ENCODE measurements around the gene FBXW9.
"Not testable (repeated sequence)": the region's sequence is repeated elsewhere in the genome, so short reads cannot be mapped to it uniquely, and the experiment has no call there.

The FBXW9 gene

GRCh38 chr19:12715102-12715501 lies 18.7 kb upstream of the FBXW9 start:
- DNase-seq: no peak

DNA sequence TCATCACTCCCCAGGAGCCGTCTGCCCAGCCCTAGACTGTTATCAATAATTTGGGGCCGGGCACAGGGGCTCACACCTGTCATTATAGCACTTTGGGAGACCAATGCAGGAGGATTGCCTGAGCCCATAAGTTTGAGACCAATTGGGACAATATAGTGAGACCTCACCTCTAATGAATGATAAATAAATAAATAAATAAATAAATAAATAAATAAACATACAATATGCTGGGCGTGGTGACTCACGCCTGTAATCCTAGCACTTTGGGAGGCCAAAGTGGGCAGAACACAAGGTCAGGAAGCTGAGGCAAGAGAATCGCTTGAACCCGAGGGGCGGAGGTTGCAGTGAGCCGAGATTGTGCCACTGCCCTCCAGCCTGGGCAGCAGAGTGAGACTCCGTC lies 16.9 kb upstream of the FBXW9 start:
- not testable (repeated sequence) for DNase-seq

DNA sequence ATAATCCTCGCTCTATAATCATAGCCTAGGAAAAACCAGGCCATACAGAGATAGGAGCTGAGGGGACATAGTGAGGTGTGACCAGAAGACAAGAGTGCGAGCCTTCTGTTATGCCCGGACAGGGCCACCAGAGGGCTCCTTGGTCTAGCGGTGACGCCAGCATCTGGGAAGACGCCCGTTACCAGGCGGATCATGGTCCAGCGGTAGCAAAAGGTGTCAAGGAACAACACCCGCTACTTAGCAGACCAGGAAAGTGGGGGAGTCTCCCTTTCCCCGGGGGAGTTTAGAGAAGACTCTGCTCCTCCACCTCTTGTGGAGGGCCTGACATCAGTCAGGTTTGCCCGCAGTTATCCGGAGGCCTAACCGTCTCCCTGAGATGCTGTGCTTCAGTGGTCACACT lies 15.6 kb upstream of the FBXW9 start:
- DNase-seq: not testable (repeated sequence)

GRCh38 chr19:12711187-12711586 lies 14.8 kb upstream of the FBXW9 start:
- no peak for DNase-seq

DNA sequence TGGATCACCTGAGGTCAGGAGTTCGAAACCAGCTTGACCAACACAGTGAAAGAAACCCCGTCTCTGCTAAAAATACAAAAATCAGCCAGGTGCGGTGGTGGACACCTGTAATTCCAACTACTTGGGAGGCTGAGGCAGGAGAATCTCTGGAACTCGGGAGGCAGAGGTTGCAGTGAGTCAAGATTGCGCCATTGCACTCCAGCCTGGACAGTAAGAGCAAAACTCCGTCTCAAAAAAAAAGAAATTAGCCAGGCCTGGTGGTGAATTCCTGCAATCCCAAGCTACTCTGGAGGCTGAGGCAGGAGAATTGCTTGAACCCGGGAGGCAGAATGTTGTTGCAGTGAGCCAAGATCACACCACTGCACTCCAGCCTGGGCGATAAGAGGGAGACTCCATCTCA lies 12.2 kb upstream of the FBXW9 start:
- DNase-seq: no peak

DNA sequence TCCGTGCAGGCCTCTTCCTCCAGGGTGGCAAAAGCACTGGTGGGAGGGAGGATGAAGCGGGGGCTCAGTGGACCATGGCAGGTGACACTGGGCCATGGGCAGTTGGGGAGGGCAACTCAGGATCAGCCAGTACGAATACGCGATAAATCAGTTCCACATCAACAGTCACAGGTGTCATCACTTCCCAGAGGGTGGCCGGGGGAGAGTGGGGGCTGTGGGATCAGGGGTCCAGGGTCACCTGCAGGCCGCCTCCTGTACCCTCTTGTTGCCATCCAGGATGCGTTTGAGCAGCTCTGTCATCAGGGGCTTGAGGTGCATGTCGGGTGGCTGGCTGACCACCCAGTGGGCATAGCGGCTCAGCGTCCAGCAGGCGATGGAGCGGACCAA lies 9.9 kb upstream of the FBXW9 start:
- DNase-seq: no peak

GRCh38 chr19:12705654-12706331 lies 9.4 kb upstream of the FBXW9 start:
- DNase-seq: no peak

- no peak for DNase-seq
Measured at GRCh38 chr19:12705169-12705568, 8.7 kb upstream of the FBXW9 start.

GRCh38 chr19:12703046-12703445 lies 6.6 kb upstream of the FBXW9 start:
- no peak for DNase-seq

DNA sequence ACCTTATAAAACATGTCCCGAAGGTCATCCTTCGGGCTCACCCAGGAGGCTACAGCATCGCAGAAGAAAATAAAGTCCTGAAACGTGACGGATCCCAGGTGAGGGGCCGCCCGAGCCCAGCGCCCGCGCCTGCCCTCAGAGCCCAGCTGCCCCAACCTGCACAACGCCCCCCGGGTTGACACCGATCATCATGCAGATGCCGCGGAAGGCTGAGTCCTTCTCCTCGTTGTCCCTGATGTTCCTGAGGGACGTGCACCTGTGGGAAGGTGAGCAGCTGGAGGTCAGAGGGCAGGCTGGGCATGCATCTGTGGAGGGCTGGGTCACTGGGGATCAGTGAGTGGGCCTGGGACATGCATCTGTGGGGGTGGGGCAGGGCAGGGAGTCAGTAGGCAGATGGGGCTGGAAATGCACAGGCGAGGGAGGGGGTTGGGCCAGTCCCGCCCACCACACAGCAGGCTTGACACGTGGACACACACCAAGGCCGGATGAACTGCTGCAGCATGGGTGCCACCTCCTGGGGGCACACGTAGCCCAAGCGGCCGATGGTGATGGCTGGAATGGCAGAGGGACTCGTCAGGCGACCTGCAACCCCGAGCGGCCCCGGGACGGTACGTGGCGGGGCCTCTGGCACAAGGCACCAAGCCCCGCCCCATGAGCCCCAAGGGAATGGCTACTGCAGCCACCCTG lies 5.3 kb upstream of the FBXW9 start:
- DNase-seq: no peak

GRCh38 chr19:12698138-12698537 lies 1.7 kb upstream of the FBXW9 start:
- no peak for DNase-seq

DNA sequence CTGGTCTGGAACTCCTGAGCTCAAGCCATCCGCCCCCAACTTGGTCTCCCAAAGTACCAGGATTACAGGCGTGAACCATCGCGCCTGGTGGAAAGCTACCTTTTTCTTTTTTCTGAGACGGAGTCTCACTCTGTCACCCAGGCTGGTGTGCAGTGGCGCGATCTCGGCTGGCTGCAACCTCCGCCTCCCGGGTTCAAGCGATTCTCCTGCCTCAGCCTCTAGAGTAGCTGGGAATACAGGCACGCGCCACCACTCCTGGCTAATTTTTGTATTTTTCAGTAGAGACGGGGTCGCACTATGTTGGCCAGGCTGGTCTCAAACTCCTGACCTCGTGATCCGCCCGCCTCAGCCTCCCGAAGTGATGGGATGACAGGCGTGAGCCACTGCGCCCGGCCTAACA lies 994 bp upstream of the FBXW9 start:
- not testable (repeated sequence) for DNase-seq

DNA sequence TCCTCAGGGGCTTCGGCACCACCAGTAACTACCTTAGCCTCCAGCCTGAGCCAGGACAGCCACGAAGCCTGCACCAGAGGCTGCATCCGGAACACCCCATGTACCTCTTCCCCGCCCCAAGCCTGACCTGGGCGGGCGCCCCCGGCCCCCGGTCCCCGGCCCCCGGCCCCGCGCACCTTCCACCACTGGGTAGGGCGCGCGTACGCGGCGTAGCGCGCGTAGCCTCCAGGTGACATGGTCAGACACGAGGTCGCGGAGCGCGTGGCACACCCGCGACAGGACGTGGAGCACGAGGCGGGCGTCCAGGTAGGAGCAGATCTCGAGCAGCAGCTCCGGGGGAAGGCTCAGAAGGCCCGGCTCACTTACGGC lies 450 bp downstream of the FBXW9 start:
- no peak for DNase-seq

DNA sequence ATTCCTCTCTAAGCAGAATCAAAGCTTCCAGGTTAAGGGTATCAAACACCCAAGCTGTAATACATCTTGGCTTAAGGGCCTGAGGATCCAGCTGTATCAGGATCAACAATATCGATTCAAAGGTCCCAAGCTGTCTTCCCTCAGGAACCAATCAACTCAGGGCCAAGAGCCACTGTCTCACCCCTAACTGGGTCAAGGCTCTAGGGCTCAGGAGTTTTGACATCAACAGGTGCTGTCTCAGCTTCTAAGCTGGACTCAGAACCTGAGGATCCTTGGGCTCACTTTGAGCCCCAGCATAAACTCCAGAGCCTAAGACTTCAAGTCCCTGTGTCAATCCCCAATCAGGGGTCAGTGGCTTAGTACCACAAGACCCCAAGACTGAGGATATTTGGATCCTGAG lies 917 bp downstream of the FBXW9 start:
- DNase-seq: no peak

DNA sequence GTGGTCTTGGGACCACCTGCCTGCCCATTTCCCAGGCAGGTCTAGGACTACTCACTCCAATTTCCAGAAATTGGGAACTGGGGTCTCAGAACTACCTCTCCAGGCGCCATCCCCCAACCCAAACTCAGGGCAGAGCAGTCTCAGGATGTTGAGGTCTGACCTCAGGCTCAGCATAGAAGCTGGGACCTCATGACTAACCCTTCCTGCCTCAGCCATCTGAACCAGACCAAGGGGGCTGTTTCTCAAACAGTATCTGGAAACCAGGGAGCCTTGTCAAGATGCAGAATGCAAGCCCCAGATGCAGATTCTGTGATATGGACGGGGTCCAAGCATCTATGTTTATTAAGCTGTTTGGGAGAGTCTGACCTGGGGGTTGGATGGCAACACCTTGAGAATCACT lies 1.3 kb downstream of the FBXW9 start:
- DNase-seq: no peak

DNA sequence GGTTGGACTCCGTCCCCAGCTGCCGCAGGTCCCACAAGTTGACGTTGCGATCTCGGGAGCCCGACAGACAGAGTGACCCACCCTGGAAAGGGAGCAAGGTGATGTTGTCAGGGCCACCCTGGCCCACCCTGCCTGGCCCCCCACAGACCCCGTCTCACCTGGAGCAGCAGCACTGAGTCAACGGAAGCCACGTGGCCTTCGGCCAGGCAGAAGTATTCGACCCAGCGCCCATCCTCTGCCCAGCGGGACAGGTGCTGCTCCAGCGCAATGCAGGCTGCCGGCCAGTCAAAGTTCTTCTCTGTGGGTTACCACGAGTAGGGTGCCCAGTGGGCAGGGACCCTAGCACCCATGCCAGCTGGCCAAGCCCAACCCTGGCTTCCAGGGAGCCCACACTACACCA lies 1.8 kb downstream of the FBXW9 start:
- no peak for DNase-seq

DNA sequence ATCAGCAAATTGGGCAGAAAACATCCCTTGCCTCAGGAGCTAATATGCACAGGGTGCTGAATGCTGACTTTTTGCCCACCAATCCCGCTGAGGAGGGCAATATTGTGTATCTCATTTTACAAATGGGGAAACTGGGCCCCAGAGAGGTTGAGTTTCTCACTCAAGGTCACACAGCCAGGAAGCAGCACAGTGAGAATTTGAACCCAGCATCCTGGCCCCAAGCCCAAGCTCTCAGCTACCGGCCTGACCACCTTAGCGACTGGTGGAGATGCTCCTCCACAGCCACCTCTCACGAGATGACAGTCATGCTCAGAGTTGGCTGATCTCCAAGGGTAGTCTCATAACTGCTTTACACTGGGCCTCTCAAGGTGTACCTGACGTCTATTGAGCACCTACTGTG lies 3.5 kb downstream of the FBXW9 start:
- no peak for DNase-seq

DNA sequence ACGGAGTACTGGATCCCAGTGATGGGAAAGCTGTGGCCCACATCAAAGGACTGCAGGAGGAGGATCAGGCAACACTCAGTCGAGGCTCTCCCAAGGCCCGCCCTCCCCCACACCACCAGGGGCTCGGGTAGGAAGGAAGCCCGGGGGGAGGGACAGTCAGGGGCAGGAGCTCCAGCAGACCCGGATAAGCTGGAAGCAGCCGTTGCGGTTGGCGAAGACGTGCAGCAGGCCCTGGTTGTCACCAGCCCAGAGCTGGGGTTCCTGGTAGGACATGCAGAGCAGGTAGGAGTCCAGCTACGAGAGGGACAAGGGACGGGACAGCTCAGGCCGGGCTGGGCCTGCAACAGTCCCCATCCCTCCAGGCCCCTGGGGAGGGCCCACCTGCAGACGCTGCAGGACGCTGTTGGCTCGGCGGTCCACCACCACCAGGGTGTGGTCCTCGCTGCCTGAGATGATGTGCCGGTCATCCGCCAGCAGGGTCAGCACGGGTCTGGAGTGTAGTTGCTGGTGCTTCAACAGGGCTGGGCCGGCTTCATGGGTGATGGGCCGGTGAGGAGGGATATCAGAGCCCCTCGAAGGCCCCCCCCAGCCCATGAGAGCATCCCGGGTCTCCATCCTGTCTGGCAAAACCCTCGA lies 6.7 kb downstream of the FBXW9 start:
- DNase-seq: no peak

GRCh38 chr19:12689012-12689411 lies 7.4 kb downstream of the FBXW9 start:
- DNase-seq: no peak

DNA sequence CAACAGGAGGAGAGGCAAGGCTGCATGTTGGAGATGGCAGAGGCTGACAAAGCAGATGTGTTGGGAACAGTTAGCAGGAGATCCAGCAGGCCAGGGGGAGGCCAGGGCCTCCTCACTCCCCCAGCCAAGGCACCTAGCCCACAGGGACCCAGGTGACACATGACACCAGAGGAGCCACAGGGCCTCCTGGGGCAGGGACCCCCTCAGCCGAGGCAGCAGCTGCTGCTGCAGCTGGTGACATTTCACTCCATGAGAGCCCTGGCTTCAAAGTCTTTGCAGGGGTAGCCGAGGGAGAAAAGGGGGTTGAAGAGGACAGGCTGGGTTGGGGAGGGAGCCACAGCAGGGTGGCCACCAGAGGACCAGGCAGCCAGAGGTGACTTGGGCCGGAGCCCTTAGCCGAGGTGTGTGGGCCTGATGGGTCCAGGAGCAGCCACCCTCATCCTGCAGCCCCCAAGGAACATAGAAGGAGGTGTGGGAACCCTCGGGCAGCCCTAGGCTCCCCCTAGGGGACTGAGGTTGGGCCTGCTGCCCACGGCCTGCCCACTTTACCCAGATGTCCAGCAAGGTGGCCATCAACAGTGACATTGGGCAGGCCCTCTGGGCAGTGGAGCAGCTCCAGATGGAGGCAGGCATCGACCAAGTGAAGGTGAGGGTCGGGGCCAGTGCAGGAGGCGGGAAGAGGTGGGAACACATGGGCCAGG lies 8.8 kb downstream of the FBXW9 start, which contains the start of gene GNG14:
Gene GNG14 (plus strand): TSS at position 503 of the 701 bp plus-strand sequence. CDS start 51 bp downstream, at position 554.
- no peak for DNase-seq

GRCh38 chr19:12685831-12686230 lies 10.6 kb downstream of the FBXW9 start:
- DNase-seq: no peak

GRCh38 chr19:12681074-12681987 lies 15.1 kb downstream of the FBXW9 start, which contains the start of gene DHPS:
DHPS (minus strand) TSS chr19:12681880; CDS start chr19:12681766, 114 bp downstream.
- peak; percentile 95 for DNase-seq

Measured in NCI-H510A (cell line).